Measurements from ENCODE around the gene LUZP1. TPM values are rescaled to one million over a fixed set of nuclear protein-coding genes. Genes with fewer than 3 reads are reported as not detected.
"Not testable (repeated sequence)": the region's sequence is repeated elsewhere in the genome, so short reads cannot be mapped to it uniquely, and the experiment has no call there.

LUZP1 gene
- total RNA-seq, 2 donors from 2014 or later, result 43.5 to 49.4 TPM

DNA sequence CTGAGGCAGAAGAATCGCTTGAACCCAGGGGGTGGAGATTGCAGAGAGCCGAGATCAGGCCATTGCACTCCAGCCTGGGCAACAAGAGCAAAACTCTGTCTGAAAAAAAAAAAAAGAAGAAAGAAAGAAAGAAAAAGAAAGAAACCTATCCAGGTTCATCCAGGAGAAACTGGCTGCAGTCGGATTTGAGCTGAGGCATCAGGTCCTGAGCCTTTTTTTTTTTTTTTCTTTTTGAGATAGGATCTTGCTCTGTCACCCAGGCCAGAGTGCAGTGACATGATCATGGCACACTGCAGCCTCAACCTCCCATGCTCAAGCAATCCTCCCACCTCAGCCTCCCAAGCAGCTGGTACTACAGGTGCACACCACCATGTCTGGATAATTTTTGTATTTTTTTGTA is 22.5 kb upstream of the LUZP1 start:
- H3K4me1 ChIP-seq (ENCODE audit: control insufficient read depth, insufficient read depth, low read length), result no peaks in the 10 kb centered on the region
- Mint-ChIP-seq H3K36me3 (ENCODE audit: low read depth) (no peaks in the 10 kb centered on the region), H3K27me3 (ENCODE audit: insufficient read depth) (no peaks in the 10 kb centered on the region), H3K4me1 (no peaks in the 10 kb centered on the region), H3K9me3 (no peaks in the 10 kb centered on the region), H3K27ac (no peak overlapping the region), H3K4me3 (no peak overlapping the region)
- TF ChIP-seq, protein P1, sequence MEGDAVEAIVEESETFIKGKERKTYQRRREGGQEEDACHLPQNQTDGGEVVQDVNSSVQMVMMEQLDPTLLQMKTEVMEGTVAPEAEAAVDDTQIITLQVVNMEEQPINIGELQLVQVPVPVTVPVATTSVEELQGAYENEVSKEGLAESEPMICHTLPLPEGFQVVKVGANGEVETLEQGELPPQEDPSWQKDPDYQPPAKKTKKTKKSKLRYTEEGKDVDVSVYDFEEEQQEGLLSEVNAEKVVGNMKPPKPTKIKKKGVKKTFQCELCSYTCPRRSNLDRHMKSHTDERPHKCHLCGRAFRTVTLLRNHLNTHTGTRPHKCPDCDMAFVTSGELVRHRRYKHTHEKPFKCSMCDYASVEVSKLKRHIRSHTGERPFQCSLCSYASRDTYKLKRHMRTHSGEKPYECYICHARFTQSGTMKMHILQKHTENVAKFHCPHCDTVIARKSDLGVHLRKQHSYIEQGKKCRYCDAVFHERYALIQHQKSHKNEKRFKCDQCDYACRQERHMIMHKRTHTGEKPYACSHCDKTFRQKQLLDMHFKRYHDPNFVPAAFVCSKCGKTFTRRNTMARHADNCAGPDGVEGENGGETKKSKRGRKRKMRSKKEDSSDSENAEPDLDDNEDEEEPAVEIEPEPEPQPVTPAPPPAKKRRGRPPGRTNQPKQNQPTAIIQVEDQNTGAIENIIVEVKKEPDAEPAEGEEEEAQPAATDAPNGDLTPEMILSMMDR (conservative IDR thresholded peaks at IDR 0.05), result no peak
- no peak overlapping the region for H3K4me3 ChIP-seq (ENCODE audit: low read length)
- no peaks in the 10 kb centered on the region for H3K27me3 ChIP-seq (ENCODE audit: control insufficient read depth, insufficient read depth, low read length, poor library complexity, severe bottlenecking)
- no peak overlapping the region for H3K9ac ChIP-seq (ENCODE audit: extremely low read depth, low read length, poor library complexity, severe bottlenecking)
- no peak for DNase-seq
- H3K36me3 ChIP-seq (ENCODE audit: control insufficient read depth, insufficient read depth, low read length), result no peaks in the 10 kb centered on the region
- no peaks in the 10 kb centered on the region for H3K9me3 ChIP-seq (ENCODE audit: control insufficient read depth, low read length)
- WGBS, 2 experiments (ENCODE audit: insufficient coverage in 1 of 2, insufficient read length in 1 of 2), result 87 to 94% methylated on average over 3 of the region's 3 CpGs
- H3K27ac ChIP-seq (ENCODE audit: low read depth, low read length), result no peak overlapping the region

DNA sequence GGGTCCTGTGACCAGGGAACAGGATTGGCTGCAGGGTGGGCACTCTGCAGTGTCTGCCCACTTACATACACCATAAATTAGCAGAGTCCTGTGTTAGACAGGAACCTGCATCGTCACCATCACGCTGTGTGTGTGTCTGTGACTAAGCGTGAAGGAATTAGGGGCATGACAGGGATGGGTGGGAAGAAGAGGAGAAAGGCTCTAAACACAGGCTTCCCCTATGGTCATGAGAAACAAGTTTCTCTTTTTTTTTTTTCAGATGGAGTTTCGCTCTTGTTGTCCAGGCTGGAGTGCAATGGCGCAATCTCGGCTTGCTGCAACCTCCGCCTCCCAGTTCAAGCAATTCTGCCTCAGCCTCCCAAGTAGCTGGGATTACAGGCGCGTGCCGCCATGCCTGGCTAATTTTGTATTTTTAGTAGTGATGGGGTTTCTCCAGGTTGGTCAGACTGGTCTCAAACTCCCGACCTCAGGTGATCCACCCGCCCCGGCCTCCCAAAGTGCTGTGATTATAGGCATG is 20.3 kb upstream of the LUZP1 start:
- not testable (repeated sequence) for H3K9ac ChIP-seq (ENCODE audit: extremely low read depth, low read length, poor library complexity, severe bottlenecking); H3K4me1 Mint-ChIP-seq; H3K27me3 Mint-ChIP-seq (ENCODE audit: insufficient read depth); H3K36me3 Mint-ChIP-seq (ENCODE audit: low read depth); H3K9me3 Mint-ChIP-seq; H3K4me3 ChIP-seq (ENCODE audit: low read length); H3K9me3 ChIP-seq (ENCODE audit: control insufficient read depth, low read length); H3K27ac ChIP-seq (ENCODE audit: low read depth, low read length); H3K36me3 ChIP-seq (ENCODE audit: control insufficient read depth, insufficient read depth, low read length); DNase-seq; H3K4me1 ChIP-seq (ENCODE audit: control insufficient read depth, insufficient read depth, low read length); H3K27me3 ChIP-seq (ENCODE audit: control insufficient read depth, insufficient read depth, low read length, poor library complexity, severe bottlenecking); H3K4me3 Mint-ChIP-seq
- H3K27ac Mint-ChIP-seq, result peak overlapping the region; percentile 46
- 92 to 93% methylated on average over 11 to 13 of the region's 13 CpGs for WGBS, 2 experiments (ENCODE audit: insufficient coverage in 1 of 2, insufficient read length in 1 of 2)

DNA sequence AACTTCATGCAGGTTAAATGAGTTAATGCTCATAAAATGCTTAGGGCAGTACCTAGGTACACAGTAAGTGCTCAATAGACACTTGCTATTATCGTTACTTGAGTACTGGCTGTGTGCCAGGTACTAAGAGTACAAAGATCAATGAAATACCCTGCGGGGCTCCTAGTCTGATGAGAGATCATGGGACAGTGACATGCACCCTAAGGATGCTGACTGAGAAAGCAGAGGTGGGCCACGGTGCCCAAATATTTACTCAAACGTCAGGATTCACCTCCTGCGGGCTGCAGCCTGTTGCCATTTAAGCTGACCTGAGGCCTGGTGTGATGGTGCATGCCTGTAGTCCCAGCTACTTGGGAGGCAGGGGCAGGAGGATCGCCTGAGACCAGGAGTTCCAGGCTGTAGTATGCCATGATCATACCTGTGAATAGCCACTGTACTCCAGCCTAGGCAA is 19.8 kb upstream of the LUZP1 start:
- H3K9me3 ChIP-seq (ENCODE audit: control insufficient read depth, low read length), result no peaks in the 10 kb centered on the region
- H3K9ac ChIP-seq (ENCODE audit: extremely low read depth, low read length, poor library complexity, severe bottlenecking), result no peak overlapping the region
- WGBS, 2 experiments (ENCODE audit: insufficient coverage in 1 of 2, insufficient read length in 1 of 2), result 81 to 93% methylated on average over 3 to 6 of the region's 6 CpGs
- Mint-ChIP-seq H3K9me3 (no peaks in the 10 kb centered on the region), H3K36me3 (ENCODE audit: low read depth) (no peaks in the 10 kb centered on the region), H3K27ac (peak overlapping the region; percentile 46), H3K27me3 (ENCODE audit: insufficient read depth) (peaks cover 10% of the 10 kb centered on the region), H3K4me3 (no peak overlapping the region), H3K4me1 (no peaks in the 10 kb centered on the region)
- H3K36me3 ChIP-seq (ENCODE audit: control insufficient read depth, insufficient read depth, low read length), result no peaks in the 10 kb centered on the region
- no peak for DNase-seq
- H3K4me1 ChIP-seq (ENCODE audit: control insufficient read depth, insufficient read depth, low read length), result no peaks in the 10 kb centered on the region
- no peak overlapping the region for H3K4me3 ChIP-seq (ENCODE audit: low read length)
- no peaks in the 10 kb centered on the region for H3K27me3 ChIP-seq (ENCODE audit: control insufficient read depth, insufficient read depth, low read length, poor library complexity, severe bottlenecking)
- H3K27ac ChIP-seq (ENCODE audit: low read depth, low read length), result no peak overlapping the region
- TF ChIP-seq, protein P1 (conservative IDR thresholded peaks at IDR 0.05), result no peak

DNA sequence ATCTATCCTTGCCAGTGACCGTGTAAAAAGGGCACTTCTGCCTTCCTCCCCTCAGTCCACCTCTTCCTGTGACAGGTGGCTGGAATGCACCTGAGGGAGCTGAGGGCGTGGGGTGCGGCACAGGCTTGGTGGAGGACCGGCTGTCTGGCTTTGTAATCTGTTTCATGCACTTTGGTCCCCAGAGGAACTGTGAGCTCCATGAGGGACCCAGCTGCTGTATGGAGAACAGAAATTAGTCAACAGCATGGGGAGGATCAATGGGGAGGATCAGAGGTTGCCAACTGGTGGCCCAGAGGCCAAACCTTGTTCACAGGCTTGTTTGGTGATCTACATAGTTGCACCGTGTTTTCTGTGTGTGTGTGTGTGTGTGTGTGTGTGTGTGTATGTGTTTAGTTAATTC is 19.0 kb upstream of the LUZP1 start:
- Histone ChIP-seq H3K36me3 (ENCODE audit: control insufficient read depth, insufficient read depth, low read length) (no peaks in the 10 kb centered on the region), H3K4me3 (ENCODE audit: low read length) (no peak overlapping the region), H3K9me3 (ENCODE audit: control insufficient read depth, low read length) (no peaks in the 10 kb centered on the region), H3K27me3 (ENCODE audit: control insufficient read depth, insufficient read depth, low read length, poor library complexity, severe bottlenecking) (no peaks in the 10 kb centered on the region), H3K27ac (ENCODE audit: low read depth, low read length) (no peak overlapping the region), H3K4me1 (ENCODE audit: control insufficient read depth, insufficient read depth, low read length) (no peaks in the 10 kb centered on the region), H3K9ac (ENCODE audit: extremely low read depth, low read length, poor library complexity, severe bottlenecking) (no peak overlapping the region)
- Mint-ChIP-seq H3K4me1 (no peaks in the 10 kb centered on the region), H3K27ac (no peak overlapping the region), H3K9me3 (no peaks in the 10 kb centered on the region), H3K27me3 (ENCODE audit: insufficient read depth) (peaks cover 17% of the 10 kb centered on the region), H3K36me3 (ENCODE audit: low read depth) (no peaks in the 10 kb centered on the region), H3K4me3 (no peak overlapping the region)
- TF ChIP-seq, protein P1 (conservative IDR thresholded peaks at IDR 0.05), result no peak
- 93 to 95% methylated on average over 3 to 5 of the region's 5 CpGs for WGBS, 2 experiments (ENCODE audit: insufficient coverage in 1 of 2, insufficient read length in 1 of 2)
- no peak for DNase-seq
